IPS DF 4.7 (cell line): Measurements from ENCODE around the gene USB1.

Experiments used
- DNase-seq: peaks from one replicate; pipeline ENCODE4 v3.0.0-alpha.2; 2013; ENCODE audit warnings: low spot score; ENCODE audit errors: extremely low read depth

Gene USB1

DNA sequence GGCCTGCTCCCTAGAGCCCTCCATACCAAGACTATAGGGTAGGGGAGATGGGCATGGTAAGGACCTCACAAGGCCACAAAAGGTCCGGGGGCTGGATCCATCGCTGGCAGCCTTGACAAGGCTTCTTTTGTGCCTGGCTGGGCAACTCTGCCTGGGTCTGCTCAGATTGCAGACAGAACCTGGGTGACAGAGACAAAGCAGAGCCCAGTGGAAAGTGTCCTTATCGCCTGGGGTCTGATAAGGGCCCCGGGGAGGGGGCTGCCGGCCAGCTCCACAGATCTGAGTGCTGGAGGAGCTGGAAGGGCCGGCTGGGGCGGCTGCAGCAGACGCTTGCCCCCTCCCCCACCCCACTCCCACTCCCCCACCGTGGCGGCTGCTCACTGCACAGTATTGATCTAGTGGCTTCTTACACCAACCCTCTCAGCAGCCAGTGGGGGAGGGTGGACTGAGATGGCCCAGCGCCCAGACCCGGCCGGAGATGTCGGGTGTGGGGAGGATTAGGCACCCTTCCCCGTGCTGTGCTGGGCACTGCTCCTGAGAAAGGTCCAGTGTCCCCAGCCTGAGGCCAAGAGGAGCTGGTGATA lies 31.6 kb downstream of the USB1 start:
- DNase-seq: no peak

DNA sequence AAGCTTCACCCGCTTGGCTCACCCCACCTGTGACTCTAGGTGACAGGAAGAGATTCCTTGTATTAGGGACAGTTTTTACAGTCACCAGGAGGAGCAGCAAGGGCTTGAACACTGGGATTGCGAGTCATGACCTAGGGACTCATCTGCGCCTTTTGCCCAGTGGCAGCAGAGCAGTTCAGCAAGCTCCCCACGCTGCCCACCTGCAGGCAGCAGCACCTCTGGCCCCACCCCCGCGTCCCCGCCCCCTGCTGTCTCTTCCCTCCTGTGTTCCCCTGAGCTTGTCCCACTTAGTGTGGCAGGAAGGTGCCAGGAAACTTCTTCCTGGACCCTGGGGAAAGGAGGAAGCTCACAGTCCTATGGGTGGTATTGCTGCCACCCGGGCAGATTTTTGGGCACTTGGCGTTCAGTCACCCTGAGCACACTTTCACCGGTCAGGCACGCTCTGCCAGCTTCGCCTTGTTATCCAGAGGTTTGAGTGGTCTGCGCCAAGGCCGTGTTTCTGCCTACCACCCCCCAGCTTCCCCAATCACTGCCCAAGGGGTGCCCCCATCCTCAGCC lies 33.0 kb downstream of the USB1 start:
- DNase-seq: no peak

DNA sequence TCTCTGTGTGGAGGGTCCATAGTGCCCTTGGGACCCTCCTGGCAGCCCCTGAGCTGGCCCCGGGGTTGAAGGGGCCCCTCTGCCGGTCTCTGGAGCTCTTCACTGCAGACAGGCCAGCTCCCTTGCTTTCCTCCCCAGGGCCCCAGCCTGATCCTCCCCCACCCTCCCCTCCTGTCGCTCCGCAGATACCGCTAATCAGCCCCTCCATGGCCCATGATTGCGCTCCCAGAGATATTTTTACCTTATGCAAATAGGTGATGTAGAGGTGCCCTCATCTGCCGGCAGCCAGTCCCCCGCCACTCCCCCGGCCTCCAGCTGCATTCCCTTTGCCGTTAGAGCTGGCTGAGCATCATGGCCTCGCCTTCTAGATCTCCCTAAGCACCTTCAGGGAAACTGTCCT lies 33.6 kb downstream of the USB1 start:
- DNase-seq: no peak

DNA sequence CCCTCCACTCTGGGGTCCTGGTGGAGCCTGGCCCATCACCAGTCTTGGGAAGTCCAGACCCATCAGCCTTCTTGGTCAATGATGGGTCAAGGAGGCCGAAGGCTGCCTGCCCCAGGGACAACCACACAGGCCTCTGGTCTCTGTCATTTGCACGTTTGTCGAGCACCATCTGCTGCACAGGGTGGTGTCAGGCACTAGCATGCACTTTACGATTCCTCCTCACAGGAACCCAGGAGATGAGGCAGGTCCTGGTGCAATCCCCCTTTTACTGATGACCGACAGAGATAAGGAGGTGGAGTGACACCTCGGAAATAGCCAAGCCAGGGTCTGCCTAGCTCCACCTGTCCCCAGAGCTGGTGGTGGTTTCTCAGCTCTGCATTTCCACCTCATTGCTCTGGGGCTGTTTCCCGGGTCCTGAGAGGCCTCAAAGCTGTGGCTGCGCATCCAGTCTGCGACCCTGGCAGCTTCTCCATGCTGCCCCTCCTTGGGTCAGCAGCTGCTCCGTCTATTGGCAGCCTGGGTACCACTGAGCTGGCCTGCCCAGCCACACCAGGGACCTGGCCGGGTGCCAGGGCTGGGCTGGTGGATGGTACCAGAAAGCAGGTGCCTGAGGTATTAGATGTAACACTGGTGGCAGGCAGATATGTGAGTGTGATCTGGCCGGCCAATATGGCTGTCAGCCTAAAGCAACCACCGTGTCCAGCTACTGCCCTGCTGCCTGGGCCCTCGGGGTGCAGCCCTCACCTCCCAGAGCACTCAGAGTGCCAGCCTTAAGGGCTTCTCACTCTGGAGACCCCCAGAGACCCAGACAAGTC lies 34.4 kb downstream of the USB1 start:
- DNase-seq: no peak

DNA sequence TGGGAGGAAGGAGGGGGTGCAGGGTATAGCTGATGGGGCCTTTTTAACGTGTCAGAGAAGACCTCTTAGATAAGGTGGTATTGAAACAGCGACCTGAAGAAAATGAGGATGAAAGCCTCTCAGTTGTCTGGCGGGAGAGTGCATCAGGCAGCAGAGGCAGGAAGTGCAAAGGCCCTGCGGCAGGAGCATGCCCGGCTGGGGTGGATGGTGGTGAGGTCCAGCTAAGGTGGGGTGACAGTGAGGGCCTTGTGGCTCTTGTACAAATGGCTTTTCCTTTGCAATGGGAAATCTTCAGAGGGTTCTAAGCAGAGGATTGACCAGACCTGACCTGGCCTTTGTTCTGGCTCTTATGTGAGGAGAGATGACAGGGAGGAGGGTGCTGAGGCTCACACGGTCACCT lies 35.7 kb downstream of the USB1 start:
- no peak for DNase-seq

DNA sequence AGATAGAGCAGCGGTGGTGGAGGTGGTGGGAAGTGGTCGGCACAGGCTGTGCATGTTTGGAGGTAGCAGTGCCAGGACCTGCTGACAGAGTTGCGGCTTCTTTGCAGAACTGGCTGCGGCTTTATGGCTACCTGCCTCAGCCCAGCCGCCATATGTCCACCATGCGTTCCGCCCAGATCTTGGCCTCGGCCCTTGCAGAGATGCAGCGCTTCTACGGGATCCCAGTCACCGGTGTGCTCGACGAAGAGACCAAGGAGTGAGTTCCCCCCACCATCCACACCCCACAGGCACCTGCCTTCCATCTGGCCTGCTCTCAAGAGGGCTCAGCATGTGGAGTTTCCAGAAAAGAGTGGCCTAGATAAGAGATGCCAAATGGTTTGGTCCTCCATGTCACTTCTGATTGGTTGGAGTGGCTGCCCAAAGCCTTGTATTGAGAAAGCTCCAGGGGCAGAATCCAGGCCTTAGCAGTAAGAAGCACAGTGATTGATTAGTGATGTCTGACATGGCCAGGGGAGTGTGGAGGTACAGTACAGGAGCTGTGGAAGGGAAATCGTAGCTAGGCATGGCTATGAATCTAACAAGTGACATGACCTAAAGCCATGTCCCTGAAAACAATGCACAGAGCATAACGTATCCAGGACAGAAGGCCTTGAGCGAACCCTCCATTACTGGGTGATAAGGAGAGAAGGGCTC lies 36.3 kb downstream of the USB1 start:
- no peak for DNase-seq

DNA sequence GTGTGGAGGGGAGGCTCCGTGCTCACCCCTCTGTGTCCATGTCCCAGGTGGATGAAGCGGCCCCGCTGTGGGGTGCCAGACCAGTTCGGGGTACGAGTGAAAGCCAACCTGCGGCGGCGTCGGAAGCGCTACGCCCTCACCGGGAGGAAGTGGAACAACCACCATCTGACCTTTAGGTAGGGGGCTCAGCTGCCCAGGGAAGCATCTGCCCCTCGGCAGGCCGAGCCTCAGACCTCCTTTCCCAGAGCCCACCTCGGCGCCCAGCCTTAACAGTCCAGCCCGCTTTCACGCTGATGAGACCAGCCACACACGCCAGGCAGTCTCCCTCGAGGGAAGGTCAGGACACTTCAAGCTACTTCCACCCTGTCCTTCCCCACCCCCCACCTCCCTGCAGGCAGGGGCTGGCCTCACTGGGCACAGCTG lies 37.0 kb downstream of the USB1 start:
- DNase-seq: no peak

DNA sequence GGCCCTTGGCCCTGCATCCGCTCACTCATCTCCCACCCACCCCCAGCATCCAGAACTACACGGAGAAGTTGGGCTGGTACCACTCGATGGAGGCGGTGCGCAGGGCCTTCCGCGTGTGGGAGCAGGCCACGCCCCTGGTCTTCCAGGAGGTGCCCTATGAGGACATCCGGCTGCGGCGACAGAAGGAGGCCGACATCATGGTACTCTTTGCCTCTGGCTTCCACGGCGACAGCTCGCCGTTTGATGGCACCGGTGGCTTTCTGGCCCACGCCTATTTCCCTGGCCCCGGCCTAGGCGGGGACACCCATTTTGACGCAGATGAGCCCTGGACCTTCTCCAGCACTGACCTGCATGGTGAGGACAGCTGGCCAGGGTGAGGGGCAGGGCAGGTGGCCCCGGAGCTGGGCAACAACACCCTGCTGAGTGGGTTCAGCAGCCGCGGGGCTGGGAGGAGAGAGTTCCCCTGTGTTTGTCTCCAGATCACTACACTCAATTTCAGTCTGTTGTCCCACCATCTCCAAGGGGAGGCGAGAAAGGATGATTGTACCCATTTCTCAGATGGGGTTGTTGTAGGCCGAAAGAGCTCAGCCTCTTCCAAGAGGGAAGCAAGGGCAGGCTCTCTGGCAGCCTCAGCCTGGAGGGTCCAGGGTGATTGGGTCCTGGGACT lies 38.8 kb downstream of the USB1 start:
- DNase-seq: no peak

DNA sequence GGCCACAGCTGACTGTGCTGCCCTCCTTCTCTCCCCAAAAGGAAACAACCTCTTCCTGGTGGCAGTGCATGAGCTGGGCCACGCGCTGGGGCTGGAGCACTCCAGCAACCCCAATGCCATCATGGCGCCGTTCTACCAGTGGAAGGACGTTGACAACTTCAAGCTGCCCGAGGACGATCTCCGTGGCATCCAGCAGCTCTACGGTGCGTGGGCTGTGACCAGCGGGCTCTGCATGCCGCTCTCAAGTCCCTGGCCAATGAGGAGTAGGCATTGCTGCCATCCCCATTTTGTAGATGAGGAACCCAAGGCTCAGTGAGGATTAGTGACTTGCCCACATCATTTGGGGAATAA lies 39.3 kb downstream of the USB1 start:
- no peak for DNase-seq

DNA sequence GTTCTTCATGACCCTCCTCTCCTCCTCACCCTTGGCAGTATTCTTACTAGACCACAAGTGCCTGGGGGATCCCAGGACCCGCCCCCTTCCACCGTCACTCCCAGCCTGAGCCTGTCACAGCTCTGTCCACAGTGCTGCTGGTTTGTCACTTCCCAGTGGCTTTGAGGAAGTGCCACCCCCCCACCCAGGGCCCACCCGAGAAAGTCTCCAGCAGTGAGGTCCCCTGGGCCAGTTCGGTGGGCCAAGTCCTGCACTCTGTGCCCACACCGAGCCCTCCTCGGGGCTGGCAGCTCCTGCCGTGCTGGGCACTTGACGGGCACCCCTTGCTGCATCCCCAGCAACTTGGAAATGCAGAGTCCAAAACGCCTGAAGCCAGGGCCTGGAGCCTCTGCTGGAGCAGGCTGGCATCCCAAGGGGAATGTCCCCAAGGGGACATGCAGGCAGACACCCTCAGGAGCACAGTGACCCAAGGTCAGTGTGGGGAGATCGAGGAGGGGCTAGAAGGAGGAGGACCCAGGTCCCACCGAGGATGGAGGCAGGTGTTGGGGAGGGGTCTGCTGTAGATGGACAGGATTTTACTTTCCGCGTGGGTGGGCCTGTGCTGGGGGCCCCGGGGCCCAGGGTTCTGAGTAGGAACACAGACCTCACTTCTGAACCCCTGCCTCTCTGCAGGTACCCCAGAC lies 39.9 kb downstream of the USB1 start:
- no peak for DNase-seq

DNA sequence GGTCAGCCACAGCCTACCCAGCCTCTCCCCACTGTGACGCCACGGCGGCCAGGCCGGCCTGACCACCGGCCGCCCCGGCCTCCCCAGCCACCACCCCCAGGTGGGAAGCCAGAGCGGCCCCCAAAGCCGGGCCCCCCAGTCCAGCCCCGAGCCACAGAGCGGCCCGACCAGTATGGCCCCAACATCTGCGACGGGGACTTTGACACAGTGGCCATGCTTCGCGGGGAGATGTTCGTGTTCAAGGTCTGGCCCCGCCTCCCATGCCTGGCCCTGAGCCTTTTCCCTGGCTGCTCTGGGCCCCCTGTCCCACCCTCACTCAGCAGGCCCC lies 40.4 kb downstream of the USB1 start:
- no peak for DNase-seq

DNA sequence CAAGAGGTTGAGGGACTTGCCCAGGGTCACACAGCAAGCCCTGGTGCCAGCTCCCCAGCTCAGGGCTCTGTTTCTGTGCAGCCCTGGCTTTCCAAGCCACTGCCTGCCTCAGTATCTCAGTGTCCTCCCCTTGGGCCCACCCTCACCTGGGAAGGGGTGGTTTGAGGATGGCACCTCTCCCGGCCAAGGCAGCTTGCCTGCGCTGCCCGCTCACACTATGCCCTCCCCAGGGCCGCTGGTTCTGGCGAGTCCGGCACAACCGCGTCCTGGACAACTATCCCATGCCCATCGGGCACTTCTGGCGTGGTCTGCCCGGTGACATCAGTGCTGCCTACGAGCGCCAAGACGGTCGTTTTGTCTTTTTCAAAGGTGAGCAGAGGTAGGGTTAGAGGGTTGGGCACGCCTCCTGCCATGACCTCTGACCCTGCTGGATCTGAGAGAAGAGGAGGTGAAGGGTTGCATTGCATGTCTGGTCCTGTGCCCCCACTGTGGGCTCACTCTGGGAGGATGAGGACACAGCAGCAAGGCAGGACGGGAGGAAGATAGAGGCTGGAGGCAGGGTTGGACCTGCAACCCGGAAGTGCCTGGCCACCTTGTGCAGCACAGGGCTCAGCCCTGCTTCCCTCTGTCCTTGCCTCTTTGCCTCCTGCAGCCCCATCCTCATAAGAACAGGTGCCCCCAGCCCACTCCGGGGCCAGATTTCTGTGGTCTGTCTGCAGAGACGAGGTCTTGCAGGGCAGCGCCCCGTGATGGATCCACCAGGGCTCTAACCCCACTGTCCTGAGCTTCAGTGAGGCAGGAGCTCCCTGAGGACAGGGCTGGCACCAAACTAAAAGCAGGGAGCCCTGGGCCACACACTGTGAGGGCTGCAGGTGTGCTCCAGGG lies 41.0 kb downstream of the USB1 start:
- no peak for DNase-seq

DNA sequence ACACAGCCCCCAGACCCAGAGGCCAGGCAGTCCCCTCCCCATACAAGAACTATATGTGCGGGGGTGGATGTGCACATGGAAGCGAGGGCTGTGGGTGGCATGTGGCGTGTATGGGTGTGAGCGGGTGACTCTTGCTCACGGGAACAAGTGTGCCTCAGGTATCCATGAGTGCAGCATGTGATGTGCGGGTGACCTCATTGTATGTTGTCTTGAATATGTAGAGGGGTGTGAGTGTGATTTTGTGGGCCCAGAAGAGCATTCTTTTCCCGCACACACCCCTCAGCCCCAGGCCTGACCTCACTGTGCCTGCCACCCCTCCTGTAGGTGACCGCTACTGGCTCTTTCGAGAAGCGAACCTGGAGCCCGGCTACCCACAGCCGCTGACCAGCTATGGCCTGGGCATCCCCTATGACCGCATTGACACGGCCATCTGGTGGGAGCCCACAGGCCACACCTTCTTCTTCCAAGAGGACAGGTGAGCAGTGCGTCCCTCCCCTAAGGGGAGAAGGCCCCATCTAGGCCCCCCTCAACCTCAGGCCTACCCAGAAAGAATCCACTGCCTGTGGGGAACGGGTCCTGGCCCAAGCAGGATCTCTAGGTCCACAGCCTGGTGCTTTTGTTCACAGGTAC lies 41.8 kb downstream of the USB1 start:
- no peak for DNase-seq

DNA sequence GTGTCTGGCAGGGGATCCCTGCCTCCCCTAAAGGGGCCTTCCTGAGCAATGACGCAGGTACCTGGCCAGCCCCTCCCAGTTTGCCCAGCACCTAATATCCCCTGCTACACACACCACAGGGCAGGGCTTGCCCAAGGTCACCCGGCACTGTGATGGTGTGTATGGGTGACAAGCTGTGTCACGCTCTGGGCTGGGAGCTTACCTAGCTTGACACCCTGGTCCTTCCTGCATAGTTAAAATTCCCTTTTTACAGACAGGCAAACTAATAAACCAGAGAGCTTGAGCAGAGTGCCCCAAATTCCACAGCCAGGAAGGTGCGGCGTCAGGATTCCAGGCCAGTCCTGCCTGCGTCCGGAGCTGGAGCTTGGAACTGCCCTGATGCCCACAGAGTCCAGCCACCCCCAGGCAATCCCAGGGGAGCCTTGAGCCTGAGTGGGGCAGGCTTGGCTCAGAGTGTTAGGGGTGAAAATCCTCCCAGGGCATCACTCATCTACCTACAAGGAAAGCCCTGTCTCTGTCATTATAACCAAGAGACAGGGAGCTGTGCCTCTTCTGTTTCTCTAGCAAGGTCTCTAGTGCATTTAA lies 42.5 kb downstream of the USB1 start:
- DNase-seq: no peak

DNA sequence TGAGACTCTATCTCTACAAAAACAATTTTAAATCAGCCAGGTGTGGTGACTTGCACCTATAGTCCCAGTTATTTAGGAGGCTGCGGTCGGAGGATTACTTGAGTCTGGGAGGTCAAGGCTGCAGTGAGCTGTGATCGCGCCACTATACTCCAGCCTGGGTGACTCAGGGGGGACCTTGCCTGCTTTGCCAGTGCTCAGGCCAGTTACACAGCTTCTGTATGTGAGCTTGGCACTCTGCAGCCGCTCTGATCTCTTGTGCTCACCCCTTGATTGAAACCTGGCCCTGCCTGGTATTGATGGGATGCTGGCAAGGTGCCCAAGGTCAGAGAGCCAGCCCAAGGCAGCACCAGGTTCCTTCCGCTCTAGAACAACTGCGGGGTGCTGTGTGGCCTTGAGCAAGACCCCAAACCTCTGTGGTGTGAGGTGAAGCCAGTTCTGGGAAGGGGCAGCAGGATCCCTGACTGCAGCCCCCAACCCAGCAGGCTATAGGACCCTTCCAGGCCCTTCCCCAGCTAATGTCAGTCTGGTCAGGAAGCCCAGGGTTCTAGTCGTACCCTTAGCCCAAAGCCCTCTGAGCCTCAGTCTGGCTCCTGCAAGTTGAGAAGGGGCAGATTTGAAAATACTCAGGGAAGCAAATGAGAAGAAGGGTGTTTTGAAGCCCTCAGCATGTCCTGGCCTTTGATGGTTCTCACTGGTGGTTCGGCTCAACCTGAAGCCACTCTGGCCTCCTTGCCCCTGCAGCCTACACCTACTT lies 43.2 kb downstream of the USB1 start:
- DNase-seq: no peak

DNA sequence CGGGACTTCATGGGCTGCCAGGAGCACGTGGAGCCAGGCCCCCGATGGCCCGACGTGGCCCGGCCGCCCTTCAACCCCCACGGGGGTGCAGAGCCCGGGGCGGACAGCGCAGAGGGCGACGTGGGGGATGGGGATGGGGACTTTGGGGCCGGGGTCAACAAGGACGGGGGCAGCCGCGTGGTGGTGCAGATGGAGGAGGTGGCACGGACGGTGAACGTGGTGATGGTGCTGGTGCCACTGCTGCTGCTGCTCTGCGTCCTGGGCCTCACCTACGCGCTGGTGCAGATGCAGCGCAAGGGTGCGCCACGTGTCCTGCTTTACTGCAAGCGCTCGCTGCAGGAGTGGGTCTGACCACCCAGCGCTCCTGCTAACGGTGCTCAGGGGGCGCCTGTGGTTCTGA lies 43.9 kb downstream of the USB1 start:
- DNase-seq: no peak

DNA sequence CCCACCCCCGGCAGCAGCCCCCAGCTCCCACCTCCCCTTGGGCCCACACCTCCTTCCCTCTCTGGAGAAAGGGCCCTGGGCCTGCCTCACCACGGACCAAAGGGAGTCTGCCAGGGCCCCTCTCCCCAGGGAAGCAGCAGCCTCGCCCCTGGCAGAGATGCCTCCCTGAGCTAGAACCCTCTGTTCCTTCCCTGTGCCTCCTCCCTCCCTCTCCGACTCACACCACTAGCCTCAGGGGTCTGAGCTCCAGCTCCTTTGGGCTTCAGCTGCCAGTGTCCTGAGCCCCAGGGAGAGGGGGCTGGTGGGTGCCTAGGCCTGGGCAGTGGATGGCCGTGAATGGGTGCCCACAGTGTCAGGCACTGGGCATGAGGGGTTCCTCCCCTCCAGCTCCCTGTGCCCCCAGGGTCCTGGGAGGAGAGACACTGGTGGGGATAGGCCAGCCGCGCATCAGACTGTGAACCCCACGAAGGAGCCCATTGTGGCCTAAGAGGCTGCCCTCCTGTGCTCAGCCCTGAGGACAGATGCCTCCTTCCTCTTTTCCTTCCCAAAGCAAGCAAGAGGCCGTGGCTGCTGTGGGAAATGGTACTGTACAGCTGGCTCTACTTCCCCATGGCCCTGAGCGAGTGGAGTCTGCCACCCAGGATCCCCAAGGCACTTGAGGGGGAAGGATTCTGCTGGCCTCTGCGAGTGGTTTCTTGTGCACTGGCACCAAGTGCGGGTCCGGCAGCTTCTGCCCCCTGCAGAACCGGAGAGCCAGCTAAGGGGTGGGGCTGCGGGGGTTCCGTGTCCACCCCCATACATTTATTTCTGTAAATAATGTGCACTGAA lies 45.1 kb downstream of the USB1 start:
- DNase-seq: no peak

DNA sequence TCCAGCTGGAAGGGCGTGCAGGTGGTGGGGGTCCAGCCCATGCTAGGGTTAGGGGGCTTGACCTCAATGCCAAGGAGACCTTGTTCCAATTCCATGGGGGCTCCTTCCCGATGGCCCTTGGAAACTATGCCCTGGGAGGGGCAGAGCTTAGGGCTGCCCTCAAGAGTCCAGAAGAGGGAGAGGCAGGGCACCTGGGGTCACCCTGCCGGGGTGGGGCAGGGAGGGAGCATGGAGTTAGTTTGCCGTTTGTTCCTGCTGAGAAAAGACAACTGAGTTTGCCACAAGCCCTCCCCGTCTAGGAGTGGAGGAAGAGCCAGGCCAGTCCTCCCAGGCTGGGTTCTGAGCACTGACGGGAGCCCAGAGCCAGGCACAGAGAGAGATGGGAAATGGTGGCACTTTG lies 45.7 kb downstream of the USB1 start:
- no peak for DNase-seq
